Femur (tissue), 1 donor: ENCODE measurements around the gene HYAL4.
"Not testable (repeated sequence)": the region's sequence is repeated elsewhere in the genome, so short reads cannot be mapped to it uniquely, and the experiment has no call there.

Source experiments
- DNase-seq: peaks from one replicate; pipeline ENCODE4 v3.0.0-alpha.2; 2017

HYAL4 gene

GRCh38 chr7:123849855-123850254 is 4.9 kb downstream of the HYAL4 start:
- no peak for DNase-seq

GRCh38 chr7:123851404-123851803 is 6.4 kb downstream of the HYAL4 start:
- DNase-seq: not testable (repeated sequence)

- not testable (repeated sequence) for DNase-seq
These were observed 9.3 kb downstream of the HYAL4 start for GRCh38 chr7:123854291-123854690.

GRCh38 chr7:123856428-123856827 is 11.5 kb downstream of the HYAL4 start:
- DNase-seq: not testable (repeated sequence)

- DNase-seq: no peak
These were observed 15.9 kb downstream of the HYAL4 start for GRCh38 chr7:123860848-123861247.

- DNase-seq: no peak
These were observed 17.8 kb downstream of the HYAL4 start for GRCh38 chr7:123862775-123863174.

GRCh38 chr7:123863461-123863860 is 18.5 kb downstream of the HYAL4 start:
- no peak for DNase-seq

- no peak for DNase-seq
These were observed 19.0 kb downstream of the HYAL4 start for GRCh38 chr7:123864012-123864411.

- no peak for DNase-seq
These were observed 19.5 kb downstream of the HYAL4 start for GRCh38 chr7:123864436-123864835.

- no peak for DNase-seq
These were observed 20.0 kb downstream of the HYAL4 start for GRCh38 chr7:123864966-123865365.

- peak; percentile 40 for DNase-seq
These were observed 20.6 kb downstream of the HYAL4 start for GRCh38 chr7:123865517-123866117.

- DNase-seq: no peak
These were observed 22.3 kb downstream of the HYAL4 start for GRCh38 chr7:123867225-123867624.

- peak; percentile 24 for DNase-seq
These were observed 27.3 kb downstream of the HYAL4 start for GRCh38 chr7:123871998-123872867.

- DNase-seq: no peak
These were observed 27.9 kb downstream of the HYAL4 start for GRCh38 chr7:123872908-123873307.

- DNase-seq: no peak
These were observed 31.7 kb downstream of the HYAL4 start for GRCh38 chr7:123876557-123877256.

- DNase-seq: no peak
These were observed 34.7 kb downstream of the HYAL4 start for GRCh38 chr7:123879628-123880027.

- DNase-seq: no peak
These were observed 36.3 kb downstream of the HYAL4 start for GRCh38 chr7:123881300-123881699.

GRCh38 chr7:123883154-123883553 is 38.2 kb downstream of the HYAL4 start:
- DNase-seq: no peak

- DNase-seq: no peak
These were observed 43.2 kb downstream of the HYAL4 start for GRCh38 chr7:123888192-123888591.

- not testable (repeated sequence) for DNase-seq
These were observed 49.8 kb downstream of the HYAL4 start for GRCh38 chr7:123894753-123895152.

GRCh38 chr7:123901101-123901500 is 56.1 kb downstream of the HYAL4 start:
- DNase-seq: no peak

- no peak for DNase-seq
These were observed 60.7 kb downstream of the HYAL4 start for GRCh38 chr7:123905714-123906113.

GRCh38 chr7:123916240-123916724 is 71.3 kb downstream of the HYAL4 start:
- DNase-seq: no peak

GRCh38 chr7:123917878-123918277 is 72.9 kb downstream of the HYAL4 start:
- DNase-seq: no peak
